GM20000 (cell line): ENCODE measurements around the gene C8A.

ENCODE experiments used
- DNase-seq: peaks from one replicate; pipeline ENCODE4 v3.0.0; 2012; ENCODE audit warnings: low spot score
- CTCF ChIP-seq: IDR thresholded peaks from 2 replicates; pipeline ENCODE4 v1.5.1; 2012; ENCODE audit warnings: mild to moderate bottlenecking, control low read depth; ENCODE audit errors: extremely low read depth, missing control alignments

Gene C8A

GRCh38 chr1:56880774-56881173, 26.2 kb downstream of the C8A start:
- no peak for TF ChIP-seq CTCF
- no peak for DNase-seq

- TF ChIP-seq CTCF = no peak
- no peak for DNase-seq
Measured at GRCh38 chr1:56881417-56881816, 26.8 kb downstream of the C8A start.

GRCh38 chr1:56890229-56890628, 35.6 kb downstream of the C8A start:
- DNase-seq = no peak
- no peak for TF ChIP-seq CTCF

DNA sequence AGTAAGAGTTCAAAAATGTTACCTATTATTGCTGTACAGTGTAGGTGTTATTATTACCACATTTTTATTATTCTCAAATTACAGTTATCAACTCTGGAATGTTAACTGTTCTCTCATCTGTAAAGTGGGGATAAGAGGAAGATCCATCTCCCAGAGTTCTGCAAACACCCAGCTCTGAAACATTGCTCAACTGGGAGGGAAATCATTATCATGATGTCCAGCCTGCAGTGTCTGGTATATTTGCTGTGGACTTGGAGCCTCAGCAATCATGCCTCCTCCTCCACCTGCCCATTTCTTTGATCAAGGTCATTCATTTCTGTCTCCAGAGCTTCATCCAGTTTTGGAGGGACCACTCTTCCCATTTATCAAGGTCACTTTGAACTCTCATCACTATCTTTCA, 39.4 kb downstream of the C8A start:
- no peak for TF ChIP-seq CTCF
- DNase-seq = no peak

- no peak for DNase-seq
- no peak for TF ChIP-seq CTCF
Measured at GRCh38 chr1:56897150-56898004, 42.8 kb downstream of the C8A start.

- TF ChIP-seq CTCF = no peak
- DNase-seq = no peak
Measured at GRCh38 chr1:56898005-56898373, 43.4 kb downstream of the C8A start.

- no peak for TF ChIP-seq CTCF
- no peak for DNase-seq
Measured at GRCh38 chr1:56898879-56899278, 44.3 kb downstream of the C8A start.
